Liver (tissue), 2 donors: ENCODE results near the gene ARID5B.

Source experiments
- REST ChIP-seq: IDR thresholded peaks from 2 replicates; pipeline ENCODE4 v1.6.1; 2016; ENCODE audit warnings: antibody characterized with exemption, mild to moderate bottlenecking
- SP1 ChIP-seq: IDR thresholded peaks from 2 replicates; pipeline ENCODE4 v1.6.1; 2018; ENCODE audit warnings: antibody characterized with exemption, mild to moderate bottlenecking
- TF ChIP-seq, protein P1 (sequence below): IDR thresholded peaks from 2 replicates; pipeline ENCODE4 v1.6.1; 2016; ENCODE audit warnings: antibody characterized with exemption
- donor health status: healthy.

- TF ChIP-seq, protein P1, sequence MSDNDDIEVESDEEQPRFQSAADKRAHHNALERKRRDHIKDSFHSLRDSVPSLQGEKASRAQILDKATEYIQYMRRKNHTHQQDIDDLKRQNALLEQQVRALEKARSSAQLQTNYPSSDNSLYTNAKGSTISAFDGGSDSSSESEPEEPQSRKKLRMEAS = no peak
- no peak for TF ChIP-seq SP1
- no peak for TF ChIP-seq REST
These were observed 138.5 kb downstream of the ARID5B start for GRCh38 chr10:62039954-62040353.
